ENCODE measurements around the gene SLC41A3. TPM values are rescaled to one million over a fixed set of nuclear protein-coding genes. Genes with fewer than 3 reads are reported as not detected.

SLC41A3 gene
- total and polyA plus RNA-seq, 7 donors, result 5.1 to 59.5 (median 28.9) TPM

GRCh38 chr3:126112531-126113237 is 28.8 kb upstream of the SLC41A3 start:
- H3K27me3 ChIP-seq, result no peaks in the 10 kb centered on the region
- no peak for TF ChIP-seq POLR2AphosphoS5 (IDR thresholded peaks at IDR 0.05)
- TF ChIP-seq POLR2A (IDR thresholded peaks at IDR 0.05), result no peak
- TF ChIP-seq EP300 (IDR thresholded peaks at IDR 0.05), result no peak
- TF ChIP-seq, protein P1, sequence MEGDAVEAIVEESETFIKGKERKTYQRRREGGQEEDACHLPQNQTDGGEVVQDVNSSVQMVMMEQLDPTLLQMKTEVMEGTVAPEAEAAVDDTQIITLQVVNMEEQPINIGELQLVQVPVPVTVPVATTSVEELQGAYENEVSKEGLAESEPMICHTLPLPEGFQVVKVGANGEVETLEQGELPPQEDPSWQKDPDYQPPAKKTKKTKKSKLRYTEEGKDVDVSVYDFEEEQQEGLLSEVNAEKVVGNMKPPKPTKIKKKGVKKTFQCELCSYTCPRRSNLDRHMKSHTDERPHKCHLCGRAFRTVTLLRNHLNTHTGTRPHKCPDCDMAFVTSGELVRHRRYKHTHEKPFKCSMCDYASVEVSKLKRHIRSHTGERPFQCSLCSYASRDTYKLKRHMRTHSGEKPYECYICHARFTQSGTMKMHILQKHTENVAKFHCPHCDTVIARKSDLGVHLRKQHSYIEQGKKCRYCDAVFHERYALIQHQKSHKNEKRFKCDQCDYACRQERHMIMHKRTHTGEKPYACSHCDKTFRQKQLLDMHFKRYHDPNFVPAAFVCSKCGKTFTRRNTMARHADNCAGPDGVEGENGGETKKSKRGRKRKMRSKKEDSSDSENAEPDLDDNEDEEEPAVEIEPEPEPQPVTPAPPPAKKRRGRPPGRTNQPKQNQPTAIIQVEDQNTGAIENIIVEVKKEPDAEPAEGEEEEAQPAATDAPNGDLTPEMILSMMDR (IDR thresholded peaks at IDR 0.05), result no peak
- H3K27ac ChIP-seq, result no peak overlapping the region
- H3K4me3 ChIP-seq, result no peak overlapping the region
- peak; percentile 50 for DNase-seq
- intact Hi-C loops (cut with DNase I), result no loop called here
- no peaks in the 10 kb centered on the region for H3K9me3 ChIP-seq
- 90 to 94% methylated on average over 13 of the region's 13 CpGs for WGBS, 2 donors
- no peaks in the 10 kb centered on the region for H3K36me3 ChIP-seq
- no peaks in the 10 kb centered on the region for H3K4me1 ChIP-seq

- WGBS, 2 donors, result 91 to 92% methylated on average over 18 of the region's 18 CpGs
- Histone ChIP-seq H3K36me3 (no peaks in the 10 kb centered on the region), H3K4me1 (no peaks in the 10 kb centered on the region), H3K9me3 (no peaks in the 10 kb centered on the region), H3K27me3 (no peaks in the 10 kb centered on the region), H3K27ac (no peak overlapping the region), H3K4me3 (no peak overlapping the region)
- intact Hi-C loops (cut with DNase I), result no loop called here
- peak; percentile 46 for DNase-seq
- TF ChIP-seq POLR2AphosphoS5 (IDR thresholded peaks at IDR 0.05), result no peak
- TF ChIP-seq, protein P1 (IDR thresholded peaks at IDR 0.05), result no peak
- TF ChIP-seq POLR2A (IDR thresholded peaks at IDR 0.05), result no peak
- no peak for TF ChIP-seq EP300 (IDR thresholded peaks at IDR 0.05)
Measured at GRCh38 chr3:126111566-126112475, 27.9 kb upstream of the SLC41A3 start.

- TF ChIP-seq EP300 (IDR thresholded peaks at IDR 0.05), result no peak
- no peak for TF ChIP-seq POLR2A (IDR thresholded peaks at IDR 0.05)
- TF ChIP-seq, protein P1 (IDR thresholded peaks at IDR 0.05), result no peak
- TF ChIP-seq POLR2AphosphoS5 (IDR thresholded peaks at IDR 0.05), result no peak
- intact Hi-C loops (cut with DNase I), result no loop called here
- no peaks in the 10 kb centered on the region for H3K4me1 ChIP-seq
- H3K27ac ChIP-seq, result no peak overlapping the region
- DNase-seq, result no peak
- no peaks in the 10 kb centered on the region for H3K27me3 ChIP-seq
- H3K36me3 ChIP-seq, result no peaks in the 10 kb centered on the region
- WGBS, 2 donors, result 90 to 93% methylated on average over 10 of the region's 10 CpGs
- no peak overlapping the region for H3K4me3 ChIP-seq
- peaks cover 0 to 2% (median 0%) of the 10 kb centered on the region in 4 donors for H3K9me3 ChIP-seq
Measured at GRCh38 chr3:126111126-126111551, 27.2 kb upstream of the SLC41A3 start.

DNA sequence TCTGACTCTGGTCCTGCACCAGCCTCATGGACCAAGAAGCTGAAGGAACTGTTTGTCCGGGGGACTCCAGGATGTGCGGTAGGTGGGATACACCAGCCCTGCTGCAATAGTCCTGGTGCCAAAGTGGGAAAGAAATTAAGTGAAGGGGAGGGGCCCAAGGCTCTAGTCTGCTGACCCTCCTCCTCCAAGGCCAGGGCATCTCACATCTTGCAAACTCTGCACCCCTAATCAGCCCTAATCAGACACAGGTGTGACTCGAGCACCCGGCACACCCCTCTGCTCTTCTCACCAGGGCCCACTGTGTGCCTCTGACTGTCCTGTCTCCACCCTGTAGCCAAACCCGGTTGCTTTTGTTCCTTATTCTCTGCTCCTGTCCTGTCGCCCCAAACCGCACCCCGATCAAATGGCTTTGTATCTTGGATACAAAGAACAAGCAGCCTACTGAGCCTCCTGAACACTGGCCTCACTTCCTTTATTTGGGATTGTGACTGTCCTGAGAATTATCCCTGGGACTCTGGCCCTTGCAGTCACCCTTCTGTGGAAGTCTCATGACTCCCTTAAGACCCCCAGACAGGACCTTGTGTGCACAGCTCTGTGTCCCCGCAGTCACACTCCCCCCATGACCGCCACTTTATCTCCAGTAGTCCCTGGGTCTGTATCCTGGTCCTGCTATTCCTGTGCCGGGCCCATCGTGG is 26.7 kb upstream of the SLC41A3 start:
- peak; percentile 34 for DNase-seq
- Histone ChIP-seq H3K27me3 (no peaks in the 10 kb centered on the region), H3K4me1 (no peaks in the 10 kb centered on the region), H3K36me3 (no peaks in the 10 kb centered on the region), H3K27ac (no peak overlapping the region), H3K9me3 (peaks cover 0 to 2% (median 0%) of the 10 kb centered on the region in 4 donors), H3K4me3 (no peak overlapping the region)
- TF ChIP-seq POLR2A (IDR thresholded peaks at IDR 0.05), result no peak
- TF ChIP-seq, protein P1 (IDR thresholded peaks at IDR 0.05), result no peak
- TF ChIP-seq POLR2AphosphoS5 (IDR thresholded peaks at IDR 0.05), result no peak
- TF ChIP-seq EP300 (IDR thresholded peaks at IDR 0.05), result no peak
- intact Hi-C loops (cut with DNase I), result no loop called here
- WGBS, 2 donors, result 87 to 92% methylated on average over 12 of the region's 12 CpGs
